ENCODE measurements around the gene TOR4A.

The TOR4A gene

GRCh38 chr9:137271696-137272076 lies 5.8 kb upstream of the TOR4A start:
- no peak for DNase-seq (ENCODE audit: low spot score)

GRCh38 chr9:137272241-137273094 lies 5.1 kb upstream of the TOR4A start:
- no peak for DNase-seq (ENCODE audit: low spot score)

- DNase-seq (ENCODE audit: low spot score), result no peak
Observed at GRCh38 chr9:137273095-137273490, 4.4 kb upstream of the TOR4A start.

GRCh38 chr9:137273611-137274320 lies 3.8 kb upstream of the TOR4A start:
- DNase-seq (ENCODE audit: low spot score), result no peak

GRCh38 chr9:137275203-137275587 lies 2.3 kb upstream of the TOR4A start:
- DNase-seq (ENCODE audit: low spot score), result no peak

GRCh38 chr9:137275588-137276472 lies 1.7 kb upstream of the TOR4A start:
- no peak for DNase-seq (ENCODE audit: low spot score)

GRCh38 chr9:137276473-137277328 lies 825 bp upstream of the TOR4A start:
- DNase-seq (ENCODE audit: low spot score), result no peak

GRCh38 chr9:137278061-137278701 lies 655 bp downstream of the TOR4A start:
- DNase-seq (ENCODE audit: low spot score), result no peak

GRCh38 chr9:137278721-137279711 lies 1.5 kb downstream of the TOR4A start:
- DNase-seq (ENCODE audit: low spot score), result no peak

- no peak for DNase-seq (ENCODE audit: low spot score)
Observed at GRCh38 chr9:137279741-137280473, 2.4 kb downstream of the TOR4A start.

GRCh38 chr9:137280474-137281344 lies 3.2 kb downstream of the TOR4A start:
- no peak for DNase-seq (ENCODE audit: low spot score)

GRCh38 chr9:137281345-137282116 lies 4.0 kb downstream of the TOR4A start:
- DNase-seq (ENCODE audit: low spot score), result no peak

- DNase-seq (ENCODE audit: low spot score), result no peak
Observed at GRCh38 chr9:137286975-137287383, 9.5 kb downstream of the TOR4A start.

GRCh38 chr9:137293094-137293481 lies 15.6 kb downstream of the TOR4A start:
- no peak for DNase-seq (ENCODE audit: low spot score)

GRCh38 chr9:137293482-137294090 lies 16.1 kb downstream of the TOR4A start:
- DNase-seq (ENCODE audit: low spot score), result no peak

- DNase-seq (ENCODE audit: low spot score), result no peak
Observed at GRCh38 chr9:137294091-137294680, 16.7 kb downstream of the TOR4A start.

All from Ammon's horn (tissue), 1 donor.